ENCODE measurements around the gene VPS52. TPM values are rescaled to one million over a fixed set of nuclear protein-coding genes. Genes with fewer than 3 reads are reported as not detected.

VPS52 gene
- total and polyA plus RNA-seq, 9 of the 15 experiments (the other 6 are each of a cell fraction or from before 2014, with no cell fraction given), result 24.4 to 103 (median 40.2) TPM

DNA sequence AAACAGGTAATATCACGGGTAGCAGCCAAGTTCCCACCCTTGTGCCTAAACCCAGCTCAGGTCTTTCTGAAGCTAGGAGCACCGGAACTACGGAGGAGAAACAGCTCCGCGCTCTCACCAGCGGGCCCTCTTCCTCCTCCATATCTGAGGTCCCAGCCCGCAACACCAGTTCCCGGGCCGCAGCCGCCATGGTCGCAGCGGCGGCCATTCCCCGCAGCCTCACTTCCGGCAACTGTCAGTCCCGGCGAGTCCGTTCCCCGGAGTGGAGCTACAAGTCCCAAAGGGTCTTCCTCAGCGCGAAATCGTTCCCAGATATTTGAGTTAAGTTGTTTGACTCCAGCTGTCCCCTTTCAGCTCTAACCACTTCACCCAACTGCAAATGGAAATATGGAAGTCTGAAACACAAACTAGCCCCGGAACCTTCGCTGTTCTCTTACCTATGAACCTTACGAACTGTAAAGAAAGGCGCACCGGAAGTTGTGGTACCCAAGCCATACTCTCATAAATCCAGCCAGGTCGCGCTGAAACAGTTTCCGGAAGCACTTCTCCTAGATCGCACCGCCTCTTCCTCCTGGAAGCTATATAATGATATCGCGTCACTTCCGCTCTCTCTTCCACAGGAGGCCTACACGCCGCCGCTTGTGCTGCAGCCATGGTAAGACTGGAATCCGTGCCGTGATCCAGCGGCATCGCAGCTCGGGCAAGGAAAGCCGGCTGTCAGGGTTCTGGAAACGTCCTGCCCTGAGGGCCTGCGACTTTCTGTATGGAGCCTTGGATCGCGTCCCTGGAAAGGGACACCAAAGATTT, at the start of gene VPS52, which contains the start of gene RPS18 (continued):
- TF ChIP-seq MAFG (tag; conservative IDR thresholded peaks at IDR 0.05) (no peak), GABPB1 (CRISPR knock-in tag; IDR thresholded peaks at IDR 0.05) (peak; percentile 100), MCM2 (IDR thresholded peaks at IDR 0.05; ENCODE audit: low read depth) (no peak), ZNF197 (CRISPR knock-in tag; IDR thresholded peaks at IDR 0.05; ENCODE audit: low read depth) (peak; percentile 89), BMI1 (IDR thresholded peaks at IDR 0.05; ENCODE audit: low read length) (no peak), THRAP3 (IDR thresholded peaks at IDR 0.05; ENCODE audit: borderline replicate concordance) (no peak; the same call in 1 of the 2 replicates), RBFOX2 (IDR thresholded peaks at IDR 0.05; ENCODE audit: low read depth, low read length) (peak; percentile 99), POLR2H (tag; IDR thresholded peaks at IDR 0.05; ENCODE audit: low read depth) (peak; percentile 98), PTBP1 (IDR thresholded peaks at IDR 0.05; ENCODE audit: low read depth, low read length) (no peak), KLF10 (CRISPR knock-in tag; IDR thresholded peaks at IDR 0.05) (no peak), CHCHD3 (CRISPR knock-in tag; IDR thresholded peaks at IDR 0.05) (peak; percentile 91), ZNF217 (CRISPR knock-in tag; IDR thresholded peaks at IDR 0.05) (no peak), MEIS2 (IDR thresholded peaks at IDR 0.05; ENCODE audit: partially characterized antibody) (peak; percentile 97), HIVEP1 (CRISPR knock-in tag; IDR thresholded peaks at IDR 0.05) (peak; percentile 69; the same call in 1 of the 2 replicates), JUN (IDR thresholded peaks at IDR 0.05; ENCODE audit: borderline replicate concordance, low read depth, low read length) (peak; percentile 74; the same call in 1 of the 2 replicates), JUN (CRISPR knock-in tag; IDR thresholded peaks at IDR 0.05; ENCODE audit: borderline replicate concordance) (0 out of 2 replicates have a peak, but pooled peaks have one; percentile 26), TGIF2 (CRISPR knock-in tag; IDR thresholded peaks at IDR 0.05) (no peak; the same call in 1 of the 2 replicates), ZNF507 (tag; conservative IDR thresholded peaks at IDR 0.05) (no peak), FIP1L1 (IDR thresholded peaks at IDR 0.05; ENCODE audit: low read depth, low read length, poor library complexity, severe bottlenecking) (peak; percentile 60)
- TF ChIP-seq, protein P1, sequence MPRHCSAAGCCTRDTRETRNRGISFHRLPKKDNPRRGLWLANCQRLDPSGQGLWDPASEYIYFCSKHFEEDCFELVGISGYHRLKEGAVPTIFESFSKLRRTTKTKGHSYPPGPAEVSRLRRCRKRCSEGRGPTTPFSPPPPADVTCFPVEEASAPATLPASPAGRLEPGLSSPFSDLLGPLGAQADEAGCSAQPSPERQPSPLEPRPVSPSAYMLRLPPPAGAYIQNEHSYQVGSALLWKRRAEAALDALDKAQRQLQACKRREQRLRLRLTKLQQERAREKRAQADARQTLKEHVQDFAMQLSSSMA (CRISPR knock-in tag; IDR thresholded peaks at IDR 0.05), result peak; percentile 91; the same call in 1 of the 2 replicates
- TF ChIP-seq, protein P2, sequence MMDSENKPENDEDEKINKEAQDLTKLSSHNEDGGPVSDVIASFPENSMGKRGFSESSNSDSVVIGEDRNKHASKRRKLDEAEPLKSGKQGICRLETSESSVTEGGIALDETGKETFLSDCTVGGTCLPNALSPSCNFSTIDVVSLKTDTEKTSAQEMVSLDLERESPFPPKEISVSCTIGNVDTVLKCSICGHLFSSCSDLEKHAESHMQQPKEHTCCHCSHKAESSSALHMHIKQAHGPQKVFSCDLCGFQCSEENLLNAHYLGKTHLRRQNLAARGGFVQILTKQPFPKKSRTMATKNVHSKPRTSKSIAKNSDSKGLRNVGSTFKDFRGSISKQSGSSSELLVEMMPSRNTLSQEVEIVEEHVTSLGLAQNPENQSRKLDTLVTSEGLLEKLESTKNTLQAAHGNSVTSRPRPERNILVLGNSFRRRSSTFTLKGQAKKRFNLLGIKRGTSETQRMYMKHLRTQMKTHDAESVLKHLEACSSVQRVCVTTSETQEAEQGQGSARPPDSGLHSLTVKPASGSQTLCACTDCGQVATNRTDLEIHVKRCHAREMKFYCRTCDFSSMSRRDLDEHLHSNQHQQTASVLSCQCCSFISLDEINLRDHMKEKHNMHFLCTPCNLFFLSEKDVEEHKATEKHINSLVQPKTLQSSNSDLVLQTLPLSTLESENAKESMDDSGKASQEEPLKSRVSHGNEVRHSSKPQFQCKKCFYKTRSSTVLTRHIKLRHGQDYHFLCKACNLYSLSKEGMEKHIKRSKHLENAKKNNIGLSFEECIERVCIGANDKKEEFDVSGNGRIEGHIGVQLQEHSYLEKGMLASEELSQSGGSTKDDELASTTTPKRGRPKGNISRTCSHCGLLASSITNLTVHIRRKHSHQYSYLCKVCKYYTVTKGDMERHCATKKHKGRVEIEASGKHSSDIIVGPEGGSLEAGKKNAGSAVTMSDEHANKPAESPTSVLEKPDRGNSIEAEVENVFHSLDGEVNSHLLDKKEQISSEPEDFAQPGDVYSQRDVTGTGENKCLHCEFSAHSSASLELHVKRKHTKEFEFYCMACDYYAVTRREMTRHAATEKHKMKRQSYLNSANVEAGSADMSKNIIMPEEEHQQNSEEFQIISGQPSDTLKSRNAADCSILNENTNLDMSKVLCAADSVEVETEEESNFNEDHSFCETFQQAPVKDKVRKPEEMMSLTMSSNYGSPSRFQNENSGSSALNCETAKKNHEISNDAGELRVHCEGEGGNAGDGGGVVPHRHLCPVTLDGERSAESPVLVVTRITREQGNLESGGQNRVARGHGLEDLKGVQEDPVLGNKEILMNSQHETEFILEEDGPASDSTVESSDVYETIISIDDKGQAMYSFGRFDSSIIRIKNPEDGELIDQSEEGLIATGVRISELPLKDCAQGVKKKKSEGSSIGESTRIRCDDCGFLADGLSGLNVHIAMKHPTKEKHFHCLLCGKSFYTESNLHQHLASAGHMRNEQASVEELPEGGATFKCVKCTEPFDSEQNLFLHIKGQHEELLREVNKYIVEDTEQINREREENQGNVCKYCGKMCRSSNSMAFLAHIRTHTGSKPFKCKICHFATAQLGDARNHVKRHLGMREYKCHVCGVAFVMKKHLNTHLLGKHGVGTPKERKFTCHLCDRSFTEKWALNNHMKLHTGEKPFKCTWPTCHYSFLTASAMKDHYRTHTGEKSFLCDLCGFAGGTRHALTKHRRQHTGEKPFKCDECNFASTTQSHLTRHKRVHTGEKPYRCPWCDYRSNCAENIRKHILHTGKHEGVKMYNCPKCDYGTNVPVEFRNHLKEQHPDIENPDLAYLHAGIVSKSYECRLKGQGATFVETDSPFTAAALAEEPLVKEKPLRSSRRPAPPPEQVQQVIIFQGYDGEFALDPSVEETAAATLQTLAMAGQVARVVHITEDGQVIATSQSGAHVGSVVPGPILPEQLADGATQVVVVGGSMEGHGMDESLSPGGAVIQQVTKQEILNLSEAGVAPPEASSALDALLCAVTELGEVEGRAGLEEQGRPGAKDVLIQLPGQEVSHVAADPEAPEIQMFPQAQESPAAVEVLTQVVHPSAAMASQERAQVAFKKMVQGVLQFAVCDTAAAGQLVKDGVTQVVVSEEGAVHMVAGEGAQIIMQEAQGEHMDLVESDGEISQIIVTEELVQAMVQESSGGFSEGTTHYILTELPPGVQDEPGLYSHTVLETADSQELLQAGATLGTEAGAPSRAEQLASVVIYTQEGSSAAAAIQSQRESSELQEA (IDR thresholded peaks at IDR 0.05; ENCODE audit: low read depth), result no peak
